ENCODE data around the gene CCDC142. TPM values are rescaled to one million over a fixed set of nuclear protein-coding genes. Genes with fewer than 3 reads are reported as not detected.
A peak's percentile ranks its signal among the peaks of the same experiment; 100 is the strongest.

Gene CCDC142
- total and polyA plus RNA-seq, 9 of the 15 experiments (the other 6 are each of a cell fraction or from before 2014, with no cell fraction given): 0.55 to 11.7 (median 7.2) TPM

DNA sequence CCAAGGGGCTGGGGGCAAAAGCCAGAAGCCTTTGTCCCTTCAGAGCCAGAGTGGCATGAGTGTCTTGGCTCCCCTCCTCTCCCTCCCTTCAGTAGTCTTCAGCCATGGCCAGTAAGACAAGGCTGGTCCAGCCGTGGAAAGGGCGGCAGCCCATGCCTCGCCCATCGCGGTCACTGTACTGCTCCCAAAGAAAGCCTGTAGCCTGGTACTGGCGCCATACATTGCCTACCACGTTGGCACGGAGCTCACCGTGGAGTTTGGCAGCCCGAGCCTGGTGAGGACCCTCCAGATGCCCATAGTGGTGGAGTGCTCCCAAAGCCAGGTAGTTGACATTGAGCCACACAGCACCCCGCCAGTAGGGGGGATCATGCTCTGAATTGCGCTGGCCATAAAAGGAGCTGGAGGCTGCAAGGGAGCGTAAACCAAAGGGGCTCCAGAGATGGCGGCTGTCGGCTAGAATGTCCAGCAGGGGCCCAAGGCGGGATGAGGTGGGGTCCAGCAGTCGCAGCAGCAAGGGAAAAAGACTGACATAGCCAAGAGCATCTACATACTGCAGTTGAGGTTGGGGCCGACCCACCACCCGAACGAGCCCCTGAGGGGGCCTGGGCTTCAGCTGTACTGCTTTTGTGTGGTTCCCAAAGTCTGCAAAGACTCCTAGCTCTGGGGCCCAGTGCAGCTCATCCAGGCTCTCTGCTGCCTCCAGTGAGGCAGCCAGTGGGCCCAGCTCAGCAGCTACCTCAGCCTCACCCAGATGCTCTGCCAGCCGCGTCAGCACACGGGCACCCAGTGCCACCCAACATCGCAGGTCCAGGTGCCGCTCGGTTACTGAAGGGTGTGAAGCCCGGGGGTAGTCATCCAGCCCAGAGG is 21.4 kb downstream of the CCDC142 start (continued):
- TF ChIP-seq CLOCK (CRISPR knock-in tag; IDR thresholded peaks at IDR 0.05; ENCODE audit: borderline replicate concordance) (no peak), RBFOX2 (IDR thresholded peaks at IDR 0.05; ENCODE audit: low read depth, low read length) (peak; percentile 64), POLR2A (conservative IDR thresholded peaks at IDR 0.05) (0 out of 2 replicates have a peak, but pooled peaks have one; percentile 5), CHD4 (IDR thresholded peaks at IDR 0.05; ENCODE audit: insufficient read depth, insufficient replicate concordance, low read depth, low read length, poor library complexity, severe bottlenecking) (no peak), NR0B1 (IDR thresholded peaks at IDR 0.05; ENCODE audit: partially characterized antibody) (no peak), ZSCAN32 (CRISPR knock-in tag; IDR thresholded peaks at IDR 0.05) (no peak), NFE2L1 (tag; IDR thresholded peaks at IDR 0.05; ENCODE audit: borderline replicate concordance, low read depth) (no peak), ZFP30 (CRISPR knock-in tag; IDR thresholded peaks at IDR 0.05; ENCODE audit: borderline replicate concordance) (no peak), ZNF217 (CRISPR knock-in tag; IDR thresholded peaks at IDR 0.05) (no peak), SP1 (CRISPR knock-in tag; IDR thresholded peaks at IDR 0.05) (no peak), ZKSCAN8 (CRISPR knock-in tag; IDR thresholded peaks at IDR 0.05) (no peak), ZNF274 (IDR thresholded peaks at IDR 0.05; ENCODE audit: borderline replicate concordance, low read depth, low read length) (no peak), POLR2AphosphoS5 (IDR thresholded peaks at IDR 0.05; ENCODE audit: control insufficient read depth, insufficient read depth, low read depth, low read length) (0 out of 2 replicates have a peak, but pooled peaks have one; percentile 3), RAD21 (CRISPR knock-in tag; conservative IDR thresholded peaks at IDR 0.05 in 1 of 2, IDR thresholded peaks at IDR 0.05 in 1 of 2) (peak in 1 of 2 experiments; percentile 18; a peak in 1 of 4 replicates), HIVEP1 (CRISPR knock-in tag; IDR thresholded peaks at IDR 0.05) (no peak), NR2C1 (IDR thresholded peaks at IDR 0.05) (no peak), NR2C1 (tag; IDR thresholded peaks at IDR 0.05) (no peak), PML (IDR thresholded peaks at IDR 0.05; ENCODE audit: low read length) (no peak), ARNT (IDR thresholded peaks at IDR 0.05) (no peak)
- TF ChIP-seq, protein P1, sequence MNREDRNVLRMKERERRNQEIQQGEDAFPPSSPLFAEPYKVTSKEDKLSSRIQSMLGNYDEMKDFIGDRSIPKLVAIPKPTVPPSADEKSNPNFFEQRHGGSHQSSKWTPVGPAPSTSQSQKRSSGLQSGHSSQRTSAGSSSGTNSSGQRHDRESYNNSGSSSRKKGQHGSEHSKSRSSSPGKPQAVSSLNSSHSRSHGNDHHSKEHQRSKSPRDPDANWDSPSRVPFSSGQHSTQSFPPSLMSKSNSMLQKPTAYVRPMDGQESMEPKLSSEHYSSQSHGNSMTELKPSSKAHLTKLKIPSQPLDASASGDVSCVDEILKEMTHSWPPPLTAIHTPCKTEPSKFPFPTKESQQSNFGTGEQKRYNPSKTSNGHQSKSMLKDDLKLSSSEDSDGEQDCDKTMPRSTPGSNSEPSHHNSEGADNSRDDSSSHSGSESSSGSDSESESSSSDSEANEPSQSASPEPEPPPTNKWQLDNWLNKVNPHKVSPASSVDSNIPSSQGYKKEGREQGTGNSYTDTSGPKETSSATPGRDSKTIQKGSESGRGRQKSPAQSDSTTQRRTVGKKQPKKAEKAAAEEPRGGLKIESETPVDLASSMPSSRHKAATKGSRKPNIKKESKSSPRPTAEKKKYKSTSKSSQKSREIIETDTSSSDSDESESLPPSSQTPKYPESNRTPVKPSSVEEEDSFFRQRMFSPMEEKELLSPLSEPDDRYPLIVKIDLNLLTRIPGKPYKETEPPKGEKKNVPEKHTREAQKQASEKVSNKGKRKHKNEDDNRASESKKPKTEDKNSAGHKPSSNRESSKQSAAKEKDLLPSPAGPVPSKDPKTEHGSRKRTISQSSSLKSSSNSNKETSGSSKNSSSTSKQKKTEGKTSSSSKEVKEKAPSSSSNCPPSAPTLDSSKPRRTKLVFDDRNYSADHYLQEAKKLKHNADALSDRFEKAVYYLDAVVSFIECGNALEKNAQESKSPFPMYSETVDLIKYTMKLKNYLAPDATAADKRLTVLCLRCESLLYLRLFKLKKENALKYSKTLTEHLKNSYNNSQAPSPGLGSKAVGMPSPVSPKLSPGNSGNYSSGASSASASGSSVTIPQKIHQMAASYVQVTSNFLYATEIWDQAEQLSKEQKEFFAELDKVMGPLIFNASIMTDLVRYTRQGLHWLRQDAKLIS (CRISPR knock-in tag; IDR thresholded peaks at IDR 0.05): no peak

Measured in K562 (cell line).